MM.1S (cell line): ENCODE measurements around the gene LRIT2.

Experiments
- CTCF ChIP-seq: fragments of 300-600 bp; sonication (generic); IDR thresholded peaks from 2 replicates; pipeline ENCODE4 v1.5.1; 2016; ENCODE audit warnings: antibody characterized with exemption, low read length, mixed read lengths
- EZH2phosphoT487 ChIP-seq: fragments of 300-600 bp; sonication (generic); IDR thresholded peaks from 2 replicates; pipeline ENCODE4 v1.6.1; 2018; ENCODE audit warnings: antibody characterized with exemption, low read length

DNA sequence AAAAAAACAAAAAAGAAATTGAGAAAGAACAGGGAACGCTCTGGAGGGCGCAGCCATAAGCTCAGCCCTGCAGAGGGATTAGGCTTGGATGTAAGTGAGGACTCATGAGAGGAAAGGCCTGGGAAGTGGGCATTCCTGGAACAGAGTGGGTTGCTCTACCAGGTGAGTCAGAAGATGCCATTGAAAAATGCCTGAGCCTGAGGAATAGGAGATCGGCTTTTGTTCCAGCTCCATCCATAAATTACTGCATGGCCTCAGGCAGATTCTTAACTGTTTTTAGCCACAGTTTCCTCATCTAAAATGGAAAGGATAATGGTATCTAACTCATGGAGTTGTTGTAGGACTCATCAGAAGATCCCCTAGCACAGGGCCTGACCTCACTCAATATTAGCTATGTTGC is 18.4 kb upstream of the LRIT2 start:
- TF ChIP-seq CTCF (no peak), EZH2phosphoT487 (no peak)
